K562 (cell line): ENCODE data around the gene TIMM50. TPM values are rescaled to one million over a fixed set of nuclear protein-coding genes. Genes with fewer than 3 reads are reported as not detected.

Source experiments
- ATF7 ChIP-seq: fragments of 450-650 bp; IDR thresholded peaks from 2 replicates; pipeline ENCODE4 v1.7.1; 2014; ENCODE audit warnings: mild to moderate bottlenecking, moderate library complexity
- BRF1 ChIP-seq: IDR thresholded peaks from 3 replicates; pipeline ENCODE4 v1.6.1; 2011; ENCODE audit warnings: borderline replicate concordance, mild to moderate bottlenecking; ENCODE audit not compliant: insufficient read length; ENCODE audit errors: extremely low read depth
- CC2D1A ChIP-seq: fragments of 450-650 bp; IDR thresholded peaks from 2 replicates; pipeline ENCODE4 v1.6.1; 2017; ENCODE audit warnings: mild to moderate bottlenecking
- CREBBP ChIP-seq: IDR thresholded peaks from one replicate; pipeline ENCODE4 v1.6.1; 2012; ENCODE audit warnings: low read depth, mild to moderate bottlenecking, control low read depth, inconsistent platforms, low read length
- CUX1 ChIP-seq: fragments of 200-800 bp; sonication (Bioruptor generic); IDR thresholded peaks from 2 replicates; pipeline ENCODE4 v1.6.1; 2016; ENCODE audit warnings: missing genetic modification characterization, missing compliant biosample characterization
- E2F3 ChIP-seq: fragments of 250-450 bp; sonication (Bioruptor Pico); IDR thresholded peaks from 2 replicates; pipeline ENCODE4 v1.4.0; 2020; ENCODE audit warnings: mild to moderate bottlenecking
- GTF3C2 ChIP-seq: IDR thresholded peaks from 3 replicates; pipeline ENCODE4 v1.6.1; 2011; ENCODE audit warnings: borderline replicate concordance, mild to moderate bottlenecking, moderate library complexity; ENCODE audit not compliant: insufficient read length; ENCODE audit errors: extremely low read depth
- HDAC8 ChIP-seq: fragments of 450-650 bp; IDR thresholded peaks from 2 replicates; pipeline ENCODE4 v1.6.1; 2016; ENCODE audit warnings: mild to moderate bottlenecking, missing genetic modification characterization, moderate library complexity, missing compliant biosample characterization
- HNRNPL ChIP-seq: fragments of 200-400 bp; formaldehyde crosslinking; IDR thresholded peaks from 2 replicates; pipeline ENCODE4 v1.6.1; 2017; ENCODE audit warnings: low read depth, mild to moderate bottlenecking, low read length
- POLR3A ChIP-seq: IDR thresholded peaks from 2 replicates; pipeline ENCODE4 v1.6.1; 2011; ENCODE audit warnings: borderline replicate concordance, mild to moderate bottlenecking, moderate library complexity; ENCODE audit not compliant: insufficient read length, insufficient read depth; ENCODE audit errors: extremely low read depth
- PTBP1 ChIP-seq: fragments of 200-400 bp; formaldehyde crosslinking; IDR thresholded peaks from 2 replicates; pipeline ENCODE4 v1.6.1; 2017; ENCODE audit warnings: low read depth, low read length
- TSC22D4 ChIP-seq: fragments of 450-650 bp; IDR thresholded peaks from 2 replicates; pipeline ENCODE4 v1.6.1; 2016; ENCODE audit warnings: missing genetic modification characterization, missing biosample characterization, control low read depth
- TSHZ1 ChIP-seq: fragments of 250-450 bp; sonication (Bioruptor Pico); IDR thresholded peaks from 2 replicates; pipeline ENCODE4 v1.4.0; 2020; ENCODE audit warnings: mild to moderate bottlenecking, moderate library complexity
- ZNF589 ChIP-seq: fragments of 200-800 bp; sonication (Bioruptor generic); IDR thresholded peaks from 2 replicates; pipeline ENCODE4 v1.6.1; 2016; ENCODE audit warnings: low read depth, missing genetic modification characterization, missing compliant biosample characterization
- ZNF766 ChIP-seq: fragments of 200-800 bp; sonication (Bioruptor generic); conservative IDR thresholded peaks from 2 replicates; pipeline ENCODE4 v1.6.1; 2016; ENCODE audit warnings: missing genetic modification characterization, missing compliant biosample characterization
- polyA plus RNA-seq, 8 experiments: library from polyadenylated mRNA; depleted of rRNA in 4 of 8; stranded (reverse) in 5 of 8; unstranded in 3 of 8; fragments of >200 nt; fragmentation: Nextera tagmentation in 2 of 8; fragmentation: Illumina TruSeq in 1 of 8; extraction: Ambion mirVana in 2 of 8; extraction: Trizol in 1 of 8; gene quantifications; 2 replicates each; pipeline versions ENCODE4 v1.2.1 to v1.2.3, GENCODE V29; 2011 to 2014; ENCODE audit warnings: inconsistent platforms in 1 of 8, missing spikeins in 1 of 8
- total RNA-seq, 7 experiments: library from RNA; depleted of rRNA in 6 of 7; stranded (reverse); fragments of >200 nt in 6 of 7; fragmentation: Illumina TruSeq in 2 of 7; extraction: Trizol in 2 of 7; gene quantifications; 2 replicates each; pipeline versions ENCODE4 v1.2.1 to v1.2.3, GENCODE V29; 2011 to 2021; ENCODE audit warnings: low replicate concordance in 1 of 7

The TIMM50 gene
- total and polyA plus RNA-seq, 9 of the 15 experiments (the other 6 are each of a cell fraction or from before 2014, with no cell fraction given) = 28.3 to 221 (median 170) TPM

GRCh38 chr19:39502640-39503417 is 22.2 kb downstream of the TIMM50 start (continued):
- TF ChIP-seq HNRNPL (no peak), E2F3 (CRISPR knock-in tag) (peak; percentile 61; the same call in 1 of the 2 replicates), BRF1 (no peak), GTF3C2 (no peak), CUX1 (CRISPR knock-in tag) (no peak), PTBP1 (no peak), TSHZ1 (CRISPR knock-in tag) (no peak), HDAC8 (tag) (peak; percentile 88), CREBBP (no peak), POLR3A (no peak), TSC22D4 (tag) (no peak), CC2D1A (no peak), ZNF589 (CRISPR knock-in tag) (no peak), ATF7 (peak; percentile 58; the same call in 1 of the 2 replicates), ZNF766 (CRISPR knock-in tag) (peak; percentile 90)
